ENCODE measurements around the gene KRT3.

DNA sequence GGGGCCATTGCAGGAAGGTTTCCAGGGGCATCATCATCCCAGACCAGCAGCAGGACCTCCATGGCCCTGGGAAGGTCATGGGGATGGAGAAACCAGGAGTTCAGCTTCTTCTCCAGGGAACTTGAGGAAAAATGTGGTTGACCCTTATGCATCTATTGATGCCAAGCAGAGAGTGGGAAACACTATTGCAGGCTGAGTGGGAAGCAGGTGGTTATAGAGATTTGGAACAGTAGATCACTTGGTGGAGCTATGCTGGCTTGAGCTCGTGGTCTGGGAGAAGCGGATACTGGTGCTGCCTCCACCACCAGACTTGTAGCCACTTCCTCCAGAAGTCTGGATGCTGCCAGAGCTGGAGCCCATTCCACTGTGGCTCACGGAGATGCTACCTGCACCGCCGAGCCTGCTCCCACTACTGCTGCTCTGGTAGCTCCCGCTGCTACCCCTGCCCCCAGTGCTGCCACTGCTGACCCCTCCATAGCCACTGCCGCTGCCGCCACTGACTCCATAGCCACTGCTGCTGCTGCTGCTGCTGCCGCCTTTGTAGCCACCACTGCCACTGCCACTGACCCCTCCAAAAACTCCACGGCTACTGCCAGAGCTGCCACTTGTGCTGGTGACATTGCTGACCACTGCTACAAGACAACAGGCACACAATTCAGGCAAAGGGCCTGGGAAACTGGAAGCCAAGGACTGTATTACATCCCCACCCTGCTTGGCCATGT is 27.3 kb downstream of the KRT3 start:
- TF ChIP-seq POLR2AphosphoS5 (IDR thresholded peaks at IDR 0.05) (no peak), POLR2A (IDR thresholded peaks at IDR 0.05; ENCODE audit: low read depth) (no peak), EP300 (IDR thresholded peaks at IDR 0.05) (no peak)
- TF ChIP-seq, protein P1, sequence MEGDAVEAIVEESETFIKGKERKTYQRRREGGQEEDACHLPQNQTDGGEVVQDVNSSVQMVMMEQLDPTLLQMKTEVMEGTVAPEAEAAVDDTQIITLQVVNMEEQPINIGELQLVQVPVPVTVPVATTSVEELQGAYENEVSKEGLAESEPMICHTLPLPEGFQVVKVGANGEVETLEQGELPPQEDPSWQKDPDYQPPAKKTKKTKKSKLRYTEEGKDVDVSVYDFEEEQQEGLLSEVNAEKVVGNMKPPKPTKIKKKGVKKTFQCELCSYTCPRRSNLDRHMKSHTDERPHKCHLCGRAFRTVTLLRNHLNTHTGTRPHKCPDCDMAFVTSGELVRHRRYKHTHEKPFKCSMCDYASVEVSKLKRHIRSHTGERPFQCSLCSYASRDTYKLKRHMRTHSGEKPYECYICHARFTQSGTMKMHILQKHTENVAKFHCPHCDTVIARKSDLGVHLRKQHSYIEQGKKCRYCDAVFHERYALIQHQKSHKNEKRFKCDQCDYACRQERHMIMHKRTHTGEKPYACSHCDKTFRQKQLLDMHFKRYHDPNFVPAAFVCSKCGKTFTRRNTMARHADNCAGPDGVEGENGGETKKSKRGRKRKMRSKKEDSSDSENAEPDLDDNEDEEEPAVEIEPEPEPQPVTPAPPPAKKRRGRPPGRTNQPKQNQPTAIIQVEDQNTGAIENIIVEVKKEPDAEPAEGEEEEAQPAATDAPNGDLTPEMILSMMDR (IDR thresholded peaks at IDR 0.05) = no peak
